ENCODE measurements around the gene ADGRG4. TPM values are rescaled to one million over a fixed set of nuclear protein-coding genes. Genes with fewer than 3 reads are reported as not detected.

The ADGRG4 gene
- total RNA-seq, 2 donors from 2014 or later = not detected

- no peak for DNase-seq (ENCODE audit: low spot score)
- no peaks in the 10 kb centered on the region for H3K27me3 ChIP-seq
- no peaks in the 10 kb centered on the region for H3K36me3 ChIP-seq
- H3K27ac ChIP-seq = no peak overlapping the region
- H3K4me3 ChIP-seq = no peak overlapping the region
- no peaks in the 10 kb centered on the region for H3K9me3 ChIP-seq
- TF ChIP-seq, protein P1, sequence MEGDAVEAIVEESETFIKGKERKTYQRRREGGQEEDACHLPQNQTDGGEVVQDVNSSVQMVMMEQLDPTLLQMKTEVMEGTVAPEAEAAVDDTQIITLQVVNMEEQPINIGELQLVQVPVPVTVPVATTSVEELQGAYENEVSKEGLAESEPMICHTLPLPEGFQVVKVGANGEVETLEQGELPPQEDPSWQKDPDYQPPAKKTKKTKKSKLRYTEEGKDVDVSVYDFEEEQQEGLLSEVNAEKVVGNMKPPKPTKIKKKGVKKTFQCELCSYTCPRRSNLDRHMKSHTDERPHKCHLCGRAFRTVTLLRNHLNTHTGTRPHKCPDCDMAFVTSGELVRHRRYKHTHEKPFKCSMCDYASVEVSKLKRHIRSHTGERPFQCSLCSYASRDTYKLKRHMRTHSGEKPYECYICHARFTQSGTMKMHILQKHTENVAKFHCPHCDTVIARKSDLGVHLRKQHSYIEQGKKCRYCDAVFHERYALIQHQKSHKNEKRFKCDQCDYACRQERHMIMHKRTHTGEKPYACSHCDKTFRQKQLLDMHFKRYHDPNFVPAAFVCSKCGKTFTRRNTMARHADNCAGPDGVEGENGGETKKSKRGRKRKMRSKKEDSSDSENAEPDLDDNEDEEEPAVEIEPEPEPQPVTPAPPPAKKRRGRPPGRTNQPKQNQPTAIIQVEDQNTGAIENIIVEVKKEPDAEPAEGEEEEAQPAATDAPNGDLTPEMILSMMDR (IDR thresholded peaks at IDR 0.05) = no peak
- no peaks in the 10 kb centered on the region for H3K4me1 ChIP-seq
These were observed 68.6 kb downstream of the ADGRG4 start for GRCh38 chrX:136369377-136369776.

DNA sequence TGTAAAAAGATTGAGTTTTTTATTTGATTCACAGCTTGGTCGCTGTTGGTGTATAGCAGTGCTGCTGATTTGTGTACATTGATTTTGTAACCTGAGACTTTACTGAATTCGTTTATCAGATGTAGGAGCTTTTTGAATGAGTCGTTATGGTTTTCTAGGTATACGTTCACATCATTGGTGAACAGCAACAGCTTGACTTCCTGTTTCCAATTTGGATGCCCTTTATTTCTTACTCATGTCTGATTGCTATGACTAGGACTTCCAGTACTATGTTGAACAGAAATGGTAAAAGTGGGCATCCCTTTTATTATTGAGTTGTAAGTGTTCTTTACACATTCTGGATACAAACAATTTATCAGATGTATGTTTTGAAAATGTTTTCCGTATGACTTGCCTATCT lies 76.0 kb downstream of the ADGRG4 start:
- Histone ChIP-seq H3K4me1 (no peaks in the 10 kb centered on the region), H3K27ac (no peak overlapping the region), H3K9me3 (peaks cover 0 to 6% of the 10 kb centered on the region in 2 donors), H3K27me3 (no peaks in the 10 kb centered on the region), H3K36me3 (no peaks in the 10 kb centered on the region), H3K4me3 (no peak overlapping the region)
- DNase-seq (ENCODE audit: low spot score) = no peak
- TF ChIP-seq, protein P1 (IDR thresholded peaks at IDR 0.05) = no peak

DNA sequence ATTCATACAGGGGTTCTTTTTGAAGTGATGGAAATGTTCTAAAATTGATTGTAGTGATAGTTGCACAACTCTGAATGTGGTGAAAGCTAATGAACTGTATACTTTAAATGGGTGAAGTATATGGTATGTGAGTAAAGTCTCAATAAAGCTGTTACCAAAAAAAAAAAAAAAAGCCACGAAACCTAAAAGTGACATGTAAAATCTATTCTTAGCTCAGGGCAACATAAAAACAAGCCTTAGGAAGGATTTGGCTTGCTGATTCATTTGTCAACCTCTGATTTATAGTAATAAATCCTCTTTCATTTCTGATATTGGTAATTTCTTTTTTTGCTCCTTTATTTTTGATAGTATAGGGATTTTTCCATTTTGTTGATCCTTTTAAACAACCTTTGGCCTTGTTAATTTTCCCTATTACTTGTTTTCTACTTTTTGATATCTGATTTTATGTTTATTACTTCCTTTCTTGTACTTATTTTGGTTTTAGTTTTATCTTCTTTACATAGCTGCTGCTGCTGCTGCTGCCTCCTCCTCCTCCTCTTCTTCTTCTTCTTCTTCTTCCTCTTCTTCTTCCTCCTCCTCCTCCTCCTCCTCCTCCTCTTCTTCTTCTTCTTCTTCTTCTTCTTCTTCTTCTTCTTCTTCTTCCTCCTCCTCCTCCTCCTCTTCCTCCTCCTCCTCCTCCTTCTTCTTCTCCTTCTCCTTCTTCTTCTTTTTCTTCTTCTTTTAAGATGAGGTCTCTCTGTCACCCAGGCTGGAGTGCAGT lies 79.4 kb downstream of the ADGRG4 start:
- H3K36me3 ChIP-seq = no peaks in the 10 kb centered on the region
- H3K27me3 ChIP-seq = no peaks in the 10 kb centered on the region
- DNase-seq (ENCODE audit: low spot score) = no peak
- H3K9me3 ChIP-seq = peaks cover 0 to 6% of the 10 kb centered on the region in 2 donors
- no peak overlapping the region for H3K27ac ChIP-seq
- H3K4me1 ChIP-seq = no peaks in the 10 kb centered on the region
- TF ChIP-seq, protein P1 (IDR thresholded peaks at IDR 0.05) = no peak
- no peak overlapping the region for H3K4me3 ChIP-seq

DNA sequence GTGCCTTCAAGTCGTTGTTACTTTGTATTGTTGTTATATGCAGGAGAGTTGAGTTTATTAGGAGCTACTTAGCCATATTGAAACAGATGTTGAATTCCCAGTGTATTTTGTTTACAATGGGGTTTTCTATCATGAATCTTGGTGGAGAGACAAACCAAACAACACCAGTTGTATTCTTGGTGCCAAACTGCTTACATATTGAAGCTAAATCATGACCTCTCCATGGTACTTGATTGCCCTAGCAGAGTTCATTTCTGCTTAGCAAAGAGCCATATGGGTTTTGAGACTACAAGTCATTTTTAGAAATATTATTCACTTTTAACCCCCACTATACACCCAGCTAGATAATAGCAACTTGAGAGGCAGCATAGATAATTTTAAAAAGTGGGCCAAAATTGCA lies 85.4 kb downstream of the ADGRG4 start:
- Histone ChIP-seq H3K4me3 (no peak overlapping the region), H3K36me3 (no peaks in the 10 kb centered on the region), H3K27ac (no peak overlapping the region), H3K4me1 (no peaks in the 10 kb centered on the region), H3K27me3 (no peaks in the 10 kb centered on the region), H3K9me3 (no peaks in the 10 kb centered on the region)
- TF ChIP-seq, protein P1 (IDR thresholded peaks at IDR 0.05) = no peak
- no peak for DNase-seq (ENCODE audit: low spot score)

- TF ChIP-seq, protein P1 (IDR thresholded peaks at IDR 0.05) = no peak
These were observed 86.1 kb downstream of the ADGRG4 start for GRCh38 chrX:136386826-136387225.

More at GRCh38 chrX:136386826-136387225, 86.1 kb downstream of the ADGRG4 start:
- DNase-seq (ENCODE audit: low spot score) = no peak
- Histone ChIP-seq H3K36me3 (no peaks in the 10 kb centered on the region), H3K27me3 (no peaks in the 10 kb centered on the region), H3K27ac (no peak overlapping the region), H3K9me3 (no peaks in the 10 kb centered on the region), H3K4me3 (no peak overlapping the region), H3K4me1 (no peaks in the 10 kb centered on the region)
